Hepatocyte (in vitro differentiated cells): ENCODE results near the gene XRCC1. TPM values are rescaled to one million over a fixed set of nuclear protein-coding genes. Genes with fewer than 3 reads are reported as not detected.
"Not testable (repeated sequence)": the region's sequence is repeated elsewhere in the genome, so short reads cannot be mapped to it uniquely, and the experiment has no call there.

Source experiments
- DNase-seq: peaks from one replicate; pipeline ENCODE4 v3.0.0-alpha.2; 2016; ENCODE audit warnings: low spot score
- H2AFZ ChIP-seq: fragments of 200-600 bp; sonication (generic); 2 replicates; pipeline ENCODE4 v1.6.0; 2016; ENCODE audit warnings: antibody characterized with exemption, mild to moderate bottlenecking
- H3K27ac ChIP-seq: fragments of 200-600 bp; sonication (generic); 2 replicates; pipeline ENCODE4 v1.5.1; 2016; ENCODE audit warnings: mild to moderate bottlenecking
- H3K27me3 ChIP-seq: fragments of 200-600 bp; sonication (generic); 2 replicates; pipeline ENCODE4 v1.6.1; 2016
- H3K36me3 ChIP-seq: fragments of 200-600 bp; sonication (generic); replicated peaks from 2 replicates; pipeline ENCODE4 v1.5.1; 2016; ENCODE audit warnings: low read depth; ENCODE audit not compliant: insufficient read depth
- H3K4me1 ChIP-seq: fragments of 200-600 bp; sonication (generic); 2 replicates; pipeline ENCODE4 v1.5.1; 2016; ENCODE audit warnings: mild to moderate bottlenecking, moderate library complexity; ENCODE audit not compliant: insufficient read depth
- H3K4me2 ChIP-seq: fragments of 200-600 bp; sonication (generic); 2 replicates; pipeline ENCODE4 v1.6.0; 2016
- H3K4me3 ChIP-seq: fragments of 200-600 bp; sonication (generic); 2 replicates; pipeline ENCODE4 v1.5.1; 2016; ENCODE audit warnings: mild to moderate bottlenecking
- H3K79me2 ChIP-seq: fragments of 200-600 bp; sonication (generic); 2 replicates; pipeline ENCODE4 v1.6.0; 2017; ENCODE audit warnings: mild to moderate bottlenecking
- H3K9me2 ChIP-seq: fragments of 200-600 bp; sonication (generic); replicated peaks from 2 replicates; pipeline ENCODE4 v1.6.0; 2017; ENCODE audit warnings: mild to moderate bottlenecking; ENCODE audit not compliant: insufficient read depth
- H3K9me3 ChIP-seq: fragments of 200-600 bp; sonication (generic); 2 replicates; pipeline ENCODE4 v1.5.1; 2016; ENCODE audit warnings: low read depth, mild to moderate bottlenecking
- H4K20me1 ChIP-seq: fragments of 200-600 bp; sonication (generic); 2 replicates; pipeline ENCODE4 v1.6.0; 2016; ENCODE audit warnings: mild to moderate bottlenecking; ENCODE audit not compliant: insufficient read depth, poor library complexity, severe bottlenecking
- CTCF ChIP-seq: fragments of 200-600 bp; sonication (generic); IDR thresholded peaks from 2 replicates; pipeline ENCODE4 v1.5.1; 2016; ENCODE audit warnings: antibody characterized with exemption, mild to moderate bottlenecking; ENCODE audit not compliant: poor library complexity
- EZH2 ChIP-seq: fragments of 200-600 bp; sonication (generic); IDR thresholded peaks from 2 replicates; pipeline ENCODE4 v1.6.1; 2016; ENCODE audit warnings: antibody characterized with exemption, mild to moderate bottlenecking, borderline replicate concordance
- EZH2phosphoT487 ChIP-seq: fragments of 200-600 bp; sonication (generic); IDR thresholded peaks from one replicate; pipeline ENCODE4 v1.6.1; 2018; ENCODE audit warnings: antibody characterized with exemption, mild to moderate bottlenecking, low read depth, moderate library complexity; ENCODE audit not compliant: unreplicated experiment, severe bottlenecking
- WGBS: methylation state at CpG from one replicate; pipeline ENCODE4 v1.1.6; 2016; ENCODE audit warnings: low lambda C conversion rate; ENCODE audit errors: missing lambda C conversion rate; 5-methylcytosine and 5-hydroxymethylcytosine counted together
- polyA plus RNA-seq: library from polyadenylated mRNA; unstranded; fragments of >200 nt; fragmentation: Nextera tagmentation; extraction: Ambion mirVana; gene quantifications from 2 replicates; pipeline ENCODE4 v1.2.1, GENCODE V29; 2016
- total RNA-seq: library from RNA; depleted of rRNA; stranded (reverse); fragments of >200 nt; gene quantifications from 2 replicates; pipeline ENCODE4 v1.2.3, GENCODE V29; 2014

The XRCC1 gene
- total and polyA plus RNA-seq, 2 experiments from 2014 or later, result 27.8 to 34.3 TPM

GRCh38 chr19:43589277-43589676, 13.9 kb upstream of the XRCC1 start:
- 96% methylated on average over 5 of the region's 5 CpGs for WGBS
- H2AFZ ChIP-seq, result no peak overlapping the region
- no peaks in the 10 kb centered on the region for H3K9me2 ChIP-seq
- H3K27me3 ChIP-seq, result no peaks in the 10 kb centered on the region
- no peaks in the 10 kb centered on the region for H3K9me3 ChIP-seq
- H3K79me2 ChIP-seq, result peaks cover 21% of the 10 kb centered on the region
- H4K20me1 ChIP-seq, result peaks cover 2% of the 10 kb centered on the region
- H3K4me2 ChIP-seq, result no peak overlapping the region
- no peak for TF ChIP-seq CTCF
- H3K27ac ChIP-seq, result no peak overlapping the region
- H3K4me3 ChIP-seq, result no peak overlapping the region
- DNase-seq, result no peak
- no peaks in the 10 kb centered on the region for H3K36me3 ChIP-seq
- peaks cover 7% of the 10 kb centered on the region for H3K4me1 ChIP-seq

DNA sequence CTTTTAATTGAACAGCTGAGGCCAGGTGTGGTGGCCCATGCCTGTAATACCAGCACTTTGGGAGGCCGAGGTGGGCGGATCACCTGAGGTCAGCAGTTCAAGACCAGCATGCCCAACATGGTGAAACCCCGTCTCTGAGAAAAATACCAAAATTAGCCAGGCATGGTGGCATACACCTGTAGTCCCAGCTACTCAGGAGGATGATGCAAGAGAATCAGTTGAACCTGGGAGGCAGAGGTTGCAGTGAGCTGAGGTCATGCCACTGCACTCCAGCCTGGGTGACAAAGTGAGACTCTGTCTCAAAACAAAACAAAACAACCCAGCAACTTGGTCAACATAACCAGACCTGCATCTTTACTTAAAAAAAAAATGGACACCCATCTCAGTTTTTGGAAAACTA, 11.7 kb upstream of the XRCC1 start:
- not testable (repeated sequence) for H3K4me3 ChIP-seq, H2AFZ ChIP-seq, H3K4me1 ChIP-seq, H3K9me3 ChIP-seq, DNase-seq, H3K4me2 ChIP-seq, H3K27me3 ChIP-seq, H3K79me2 ChIP-seq, H3K27ac ChIP-seq, H3K9me2 ChIP-seq, H4K20me1 ChIP-seq, H3K36me3 ChIP-seq
- 98% methylated on average over 3 of the region's 3 CpGs for WGBS

GRCh38 chr19:43586346-43586745, 11.0 kb upstream of the XRCC1 start:
- H2AFZ ChIP-seq, result no peak overlapping the region
- H3K27ac ChIP-seq, result no peak overlapping the region
- no peak for TF ChIP-seq EZH2
- TF ChIP-seq CTCF, result no peak
- no peak for TF ChIP-seq EZH2phosphoT487
- H4K20me1 ChIP-seq, result no peaks in the 10 kb centered on the region
- no peaks in the 10 kb centered on the region for H3K79me2 ChIP-seq
- no peaks in the 10 kb centered on the region for H3K9me3 ChIP-seq
- H3K4me2 ChIP-seq, result no peak overlapping the region
- WGBS, result 82% methylated on average over 2 of the region's 2 CpGs
- H3K36me3 ChIP-seq, result no peaks in the 10 kb centered on the region
- no peaks in the 10 kb centered on the region for H3K9me2 ChIP-seq
- no peaks in the 10 kb centered on the region for H3K27me3 ChIP-seq
- H3K4me3 ChIP-seq, result no peak overlapping the region
- H3K4me1 ChIP-seq, result no peaks in the 10 kb centered on the region
- no peak for DNase-seq

DNA sequence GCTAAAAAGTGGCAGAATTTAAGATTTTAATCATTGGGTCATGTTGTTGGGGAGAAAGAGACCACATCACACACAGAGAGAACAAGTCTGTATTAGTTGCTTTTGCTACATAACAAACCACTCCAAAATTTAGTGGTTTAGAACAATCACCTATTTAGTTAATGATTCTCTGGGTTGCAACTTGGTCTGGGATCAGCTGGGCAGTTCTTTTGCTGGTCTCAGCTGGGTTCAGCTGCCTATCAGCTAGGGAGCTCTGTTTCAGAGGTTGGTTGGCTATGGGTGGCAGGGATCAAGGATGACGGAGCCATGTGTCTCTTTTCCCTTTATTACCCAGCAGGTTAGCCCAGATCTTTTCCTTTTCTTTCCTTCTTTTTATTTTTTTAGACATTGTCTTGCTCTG, 9.2 kb upstream of the XRCC1 start:
- no peaks in the 10 kb centered on the region for H3K36me3 ChIP-seq
- peaks cover 7% of the 10 kb centered on the region for H3K4me1 ChIP-seq
- H3K9me3 ChIP-seq, result no peaks in the 10 kb centered on the region
- TF ChIP-seq CTCF, result no peak
- TF ChIP-seq EZH2phosphoT487, result no peak
- TF ChIP-seq EZH2, result no peak
- H3K27ac ChIP-seq, result peak overlapping the region; percentile 91
- no peak overlapping the region for H3K4me3 ChIP-seq
- DNase-seq, result peak; percentile 22
- H3K79me2 ChIP-seq, result no peaks in the 10 kb centered on the region
- no peak overlapping the region for H2AFZ ChIP-seq
- no peaks in the 10 kb centered on the region for H3K9me2 ChIP-seq
- WGBS, result 100% methylated on average over 1 of the region's 1 CpG
- H3K27me3 ChIP-seq, result no peaks in the 10 kb centered on the region
- H4K20me1 ChIP-seq, result no peaks in the 10 kb centered on the region
- H3K4me2 ChIP-seq, result no peak overlapping the region
